ENCODE measurements around the gene TRIB2.

TRIB2 gene

DNA sequence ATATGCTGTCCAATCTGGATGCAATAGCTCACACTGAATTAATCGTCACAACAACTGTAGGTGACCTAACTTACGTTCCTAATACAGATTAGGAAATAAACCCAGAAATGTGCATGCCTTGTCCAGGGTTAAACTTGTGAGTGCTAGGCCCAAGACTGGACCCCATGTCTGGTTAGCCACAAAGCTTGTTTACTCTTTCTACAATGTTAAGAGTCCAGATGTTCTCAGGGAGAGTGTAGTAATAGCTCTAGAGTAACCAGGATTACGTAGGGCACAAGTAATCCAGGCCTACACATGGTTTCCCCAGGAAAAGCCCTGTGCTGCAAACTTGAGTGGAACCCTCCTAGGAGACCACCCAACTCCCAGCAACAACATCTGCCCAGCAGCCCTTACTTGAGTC is 26.2 kb downstream of the TRIB2 start:
- DNase-seq (ENCODE audit: low spot score) = no peak

DNA sequence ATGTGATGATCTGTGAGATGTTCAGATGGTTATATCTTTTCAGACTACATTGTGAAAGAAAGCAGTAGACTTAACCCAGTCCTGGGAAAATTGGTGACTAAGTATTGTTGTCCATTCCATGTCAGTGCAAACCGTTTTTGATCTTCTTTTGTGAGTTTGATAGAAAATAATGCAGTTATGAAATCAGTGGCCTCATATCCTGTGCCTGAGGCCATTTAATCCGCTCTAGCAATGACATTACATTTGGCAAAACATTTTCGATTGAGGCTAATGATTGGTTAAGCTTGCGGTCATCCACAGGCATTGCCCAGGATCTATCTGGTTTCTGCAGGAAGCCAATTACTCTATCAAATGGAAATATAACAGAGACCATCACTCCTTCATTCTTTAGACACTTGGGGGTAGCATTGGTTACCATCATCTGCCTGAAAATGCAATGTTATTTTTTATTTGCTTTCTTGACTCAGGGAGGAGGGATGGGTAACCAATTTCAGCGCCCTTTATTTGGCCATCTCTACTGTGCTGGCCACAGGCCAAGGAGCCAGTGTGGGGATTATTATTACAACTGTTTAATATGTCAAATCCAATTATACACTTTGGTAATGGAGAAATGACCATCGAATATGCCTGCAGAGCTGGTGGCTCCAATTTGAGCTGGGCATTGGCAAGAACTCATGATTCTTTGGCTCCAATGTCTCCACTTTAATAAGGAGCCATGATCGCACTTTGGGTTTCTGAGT is 33.6 kb downstream of the TRIB2 start:
- DNase-seq (ENCODE audit: low spot score) = no peak

DNA sequence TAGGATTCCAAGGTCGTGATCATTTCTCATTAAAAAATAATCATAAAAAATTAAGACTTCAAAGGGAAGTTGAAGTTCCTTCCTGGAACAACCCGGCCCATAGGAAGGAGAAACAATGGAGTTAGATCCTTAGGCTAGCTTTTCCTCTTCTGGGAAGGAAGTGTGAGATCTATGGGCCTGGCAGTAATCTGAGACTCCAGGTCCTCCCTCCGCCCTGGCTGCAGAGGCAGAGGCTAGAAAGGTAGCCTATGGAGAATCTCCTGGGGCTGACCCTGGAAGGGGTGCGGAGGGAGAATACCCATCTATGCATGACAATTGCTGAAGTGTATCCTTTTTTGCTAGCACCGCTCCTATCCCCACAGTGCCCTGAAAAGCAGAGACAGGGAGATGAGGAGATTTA is 37.9 kb downstream of the TRIB2 start:
- no peak for DNase-seq (ENCODE audit: low spot score)

DNA sequence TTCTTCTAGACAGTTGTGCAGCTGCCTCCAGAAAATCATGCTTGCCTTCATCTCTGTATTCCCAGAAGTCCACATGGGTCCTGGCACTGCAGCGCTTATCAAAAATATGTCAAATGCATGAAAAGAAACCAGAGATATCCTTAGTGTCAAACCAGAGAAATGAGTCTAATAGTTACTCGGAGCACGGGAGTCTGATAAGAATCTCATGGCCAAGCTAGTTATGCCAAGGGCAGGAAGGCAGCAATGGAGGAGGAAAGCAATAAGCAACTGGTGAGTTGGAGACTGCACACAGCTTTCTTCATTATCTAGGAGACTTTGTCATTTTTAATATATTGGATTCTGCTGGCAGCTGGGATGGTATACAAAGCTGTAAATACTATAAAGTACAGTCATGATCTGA is 38.6 kb downstream of the TRIB2 start:
- DNase-seq (ENCODE audit: low spot score) = no peak

DNA sequence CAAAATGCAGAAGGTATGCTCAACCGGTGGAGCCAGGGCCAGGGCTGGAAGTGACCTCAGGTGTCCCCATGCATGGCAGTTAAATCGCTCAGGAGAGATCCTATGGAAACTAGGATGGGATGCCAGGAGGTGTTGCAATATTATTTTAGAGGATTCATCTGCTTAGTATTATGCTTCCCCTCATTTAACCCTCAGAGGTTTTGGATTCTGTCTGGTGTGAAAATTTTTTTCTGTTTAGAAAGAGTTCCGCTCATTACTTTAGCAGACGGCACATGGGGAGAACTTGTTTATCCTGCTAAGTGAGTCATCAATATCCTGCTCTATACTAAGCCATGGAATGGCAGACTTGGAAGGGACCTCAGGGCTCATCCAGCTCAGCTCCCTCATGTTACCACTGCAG is 42.5 kb downstream of the TRIB2 start:
- DNase-seq (ENCODE audit: low spot score) = no peak

DNA sequence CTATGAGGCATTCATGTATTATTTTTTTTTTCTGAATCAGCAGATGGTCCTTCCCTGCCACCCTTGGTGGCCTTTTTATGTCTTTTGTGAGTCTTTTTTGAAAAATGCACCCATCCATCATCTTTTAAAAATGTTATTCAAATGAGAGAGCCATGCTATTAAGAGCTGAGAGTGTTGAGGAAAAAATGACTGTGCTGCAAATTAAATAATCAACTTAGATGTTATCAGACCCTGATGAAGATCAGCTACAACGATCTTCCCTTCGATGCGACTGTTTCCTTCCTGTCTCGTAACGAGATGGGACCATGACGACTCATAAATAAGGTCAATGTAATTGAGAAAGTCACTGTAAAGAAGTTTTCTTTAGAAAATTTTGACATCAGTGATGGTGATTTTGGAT is 44.4 kb downstream of the TRIB2 start:
- no peak for DNase-seq (ENCODE audit: low spot score)

DNA sequence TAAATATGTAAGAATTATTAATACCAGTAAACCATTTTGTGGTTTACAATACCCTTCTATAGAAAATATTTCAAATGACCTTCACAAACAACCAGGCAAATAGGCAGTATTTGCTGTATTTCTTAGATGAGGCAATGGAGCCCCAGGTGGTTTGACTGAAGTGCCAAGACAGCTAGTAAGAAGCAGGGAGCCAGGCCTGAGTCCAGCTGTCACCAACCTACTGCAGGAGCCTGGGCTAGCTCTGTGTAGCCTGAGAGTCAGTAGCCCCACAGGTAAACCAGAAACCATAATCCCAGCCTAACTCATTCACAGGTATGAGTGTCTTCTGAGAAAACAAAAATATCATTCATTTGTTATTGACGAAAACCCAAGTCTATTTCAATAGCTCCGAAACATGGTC is 45.6 kb downstream of the TRIB2 start:
- DNase-seq (ENCODE audit: low spot score) = no peak

DNA sequence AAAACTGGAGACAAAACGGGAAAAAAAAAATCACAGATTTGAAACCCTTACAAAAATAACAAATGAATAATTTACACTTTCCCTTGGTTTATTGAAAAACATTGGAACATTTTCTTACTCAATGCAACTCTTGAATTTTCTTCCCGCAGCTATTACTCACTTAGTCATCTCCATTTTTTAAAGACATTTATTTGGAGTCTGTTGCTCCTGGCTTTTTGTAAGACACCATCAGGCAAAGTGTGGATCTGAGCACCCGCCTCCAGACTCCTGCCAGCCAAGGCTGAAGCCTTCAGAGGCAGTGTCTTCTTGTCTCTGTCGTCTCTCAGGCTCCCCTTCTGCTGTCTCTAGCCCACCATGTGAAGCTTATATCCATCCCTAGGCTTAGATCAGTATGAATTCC is 46.2 kb downstream of the TRIB2 start:
- DNase-seq (ENCODE audit: low spot score) = no peak

DNA sequence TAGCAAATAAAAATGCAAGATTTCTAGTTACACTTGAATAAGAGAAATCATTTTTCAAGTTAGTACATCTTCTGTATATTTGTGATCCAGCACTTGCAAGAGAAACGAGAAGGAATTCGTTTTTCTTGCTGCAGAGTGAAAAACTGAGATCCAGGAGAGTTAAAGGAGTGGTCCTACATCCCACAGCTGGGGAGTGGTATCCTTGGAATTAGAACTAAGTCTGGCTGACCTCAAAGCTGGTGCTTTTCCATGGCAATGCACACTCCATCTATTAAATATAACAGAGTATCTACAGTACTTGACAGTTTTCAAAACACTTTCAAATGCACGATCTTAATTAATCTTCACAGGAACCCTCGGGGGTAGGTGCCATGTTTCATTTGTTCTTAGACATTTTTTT is 46.8 kb downstream of the TRIB2 start:
- DNase-seq (ENCODE audit: low spot score) = no peak

DNA sequence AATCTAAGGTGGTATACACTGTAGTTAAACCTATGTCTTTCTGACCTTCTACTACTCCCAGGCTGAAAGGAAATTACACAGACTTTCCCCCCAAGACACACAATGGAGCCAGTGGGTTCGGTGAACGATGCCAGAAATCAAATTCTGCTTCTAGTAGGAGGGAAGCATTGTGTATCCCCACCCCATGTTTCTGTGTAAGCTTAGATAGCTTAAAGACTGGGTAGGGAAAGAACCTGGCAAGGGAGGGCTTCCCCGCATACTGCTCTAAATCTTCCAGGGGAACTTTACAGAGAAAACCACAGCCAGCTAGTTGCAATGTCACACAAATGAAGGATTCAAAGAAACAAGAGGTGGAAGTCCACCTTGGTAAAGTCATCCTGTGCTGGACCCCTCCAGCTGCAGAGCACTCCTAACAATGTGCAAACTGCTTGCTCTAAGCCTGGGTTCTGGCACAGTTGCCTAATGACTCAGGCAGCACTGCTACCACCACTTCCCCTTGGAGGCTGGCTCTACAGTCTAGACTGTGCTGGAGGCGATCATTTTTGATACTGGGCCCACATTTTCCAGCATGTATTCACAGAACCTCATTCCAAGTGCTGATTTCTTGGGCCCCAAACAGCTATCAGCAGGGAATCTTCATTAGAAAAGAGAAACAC is 47.5 kb downstream of the TRIB2 start:
- DNase-seq (ENCODE audit: low spot score) = no peak

DNA sequence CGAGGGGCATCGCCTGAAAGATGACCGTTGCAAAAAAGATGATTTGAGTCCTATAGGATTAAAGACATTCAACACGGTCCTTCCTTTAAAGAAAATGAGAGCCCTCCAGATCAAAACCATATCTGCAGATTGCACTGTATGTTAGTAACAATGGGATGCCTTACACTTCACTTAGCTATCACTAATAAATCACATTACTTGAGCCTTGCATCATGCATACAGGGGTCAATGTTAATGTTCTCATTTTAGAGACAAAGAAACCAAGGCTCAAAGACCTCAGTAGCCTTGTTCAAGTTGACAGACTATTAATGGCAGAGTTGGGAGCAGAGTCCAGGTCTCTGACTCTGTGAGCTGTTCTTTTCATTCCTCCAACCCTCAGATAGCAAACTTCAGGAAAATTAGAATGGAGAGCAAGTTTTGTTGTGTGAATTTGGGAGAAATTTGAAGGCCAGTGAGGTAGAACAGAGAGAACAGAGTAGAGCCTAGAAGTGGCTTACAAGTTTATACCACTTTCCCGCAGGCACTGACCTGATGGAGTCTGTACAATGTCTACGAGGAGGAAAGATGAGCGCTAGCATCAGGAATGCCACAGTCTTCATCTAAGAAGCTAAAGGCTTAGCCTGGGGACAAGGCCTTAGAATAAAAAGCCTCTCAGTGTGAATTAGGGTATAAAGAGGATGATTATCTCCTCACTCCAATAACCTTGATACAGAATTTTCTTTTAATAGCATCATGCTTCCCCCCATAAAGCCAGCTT is 48.3 kb downstream of the TRIB2 start:
- no peak for DNase-seq (ENCODE audit: low spot score)

DNA sequence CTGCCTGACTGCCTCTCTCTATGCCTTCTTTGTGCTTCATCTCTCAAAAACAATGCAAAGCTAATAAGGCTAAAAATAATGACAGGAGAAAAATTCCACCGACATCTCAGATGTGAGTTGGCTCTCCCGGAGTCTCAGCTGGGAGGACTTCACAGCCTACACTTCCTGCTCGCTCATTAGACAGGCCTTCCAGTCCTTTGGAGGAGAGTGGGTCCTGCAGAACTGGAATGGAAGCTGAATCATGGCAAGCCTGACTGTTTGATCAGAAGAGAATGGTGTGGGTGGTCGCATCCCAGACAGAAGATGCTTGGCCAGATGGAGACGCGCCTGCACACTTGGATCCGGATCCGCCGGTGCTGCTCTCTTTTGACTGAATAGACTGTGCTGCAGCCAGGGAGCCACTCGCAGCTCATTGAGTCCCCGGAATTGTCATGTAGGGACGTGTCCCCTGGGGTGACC is 49.7 kb downstream of the TRIB2 start:
- DNase-seq (ENCODE audit: low spot score) = no peak

DNA sequence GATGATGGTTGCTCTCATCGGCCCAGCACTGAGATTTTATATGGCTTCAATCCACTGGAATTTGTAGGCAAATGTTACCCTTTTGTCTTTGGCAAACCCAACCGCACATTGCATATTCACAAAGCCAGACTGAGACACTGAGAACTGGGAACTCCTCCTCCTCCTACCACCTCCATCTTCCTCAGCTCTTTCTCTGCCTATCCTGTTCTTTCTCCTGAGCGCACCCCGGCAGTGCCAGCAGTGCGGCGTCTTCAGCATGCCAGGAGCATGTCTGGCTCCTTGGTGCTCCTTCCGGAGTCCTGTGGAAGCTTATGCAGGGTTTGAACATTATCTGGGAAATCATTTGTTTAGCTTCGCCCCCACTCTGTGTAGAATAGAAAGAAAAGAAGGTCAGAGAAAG is 50.8 kb downstream of the TRIB2 start:
- no peak for DNase-seq (ENCODE audit: low spot score)

DNA sequence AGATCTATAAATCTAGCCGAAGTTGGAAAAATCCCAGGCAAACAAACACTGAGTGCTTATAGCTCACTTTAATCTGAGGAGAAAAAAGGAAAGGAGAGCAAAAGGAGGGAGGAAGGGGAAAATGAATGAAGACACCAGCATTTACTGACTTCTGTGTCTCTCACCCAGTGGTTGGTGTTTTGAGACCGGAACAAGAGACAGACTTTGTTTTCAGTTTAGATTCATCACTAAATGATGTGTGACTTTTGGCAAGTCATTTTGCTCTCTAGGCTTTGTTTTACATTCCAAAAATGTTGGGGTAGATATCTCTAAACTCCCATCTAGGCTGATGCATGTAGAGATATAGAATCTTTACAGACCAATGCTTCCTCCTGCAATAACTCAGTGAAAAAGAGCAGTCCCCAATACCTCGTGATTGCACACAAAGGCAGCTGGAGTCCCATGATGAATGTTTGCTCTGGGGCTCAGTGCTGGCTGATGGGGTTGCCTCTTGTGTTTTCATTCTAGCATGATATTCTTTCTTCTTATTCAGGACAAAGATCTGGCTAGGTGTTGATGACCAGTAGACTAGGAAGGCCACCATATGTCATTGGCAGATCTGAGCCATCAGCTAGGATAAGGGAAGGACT is 51.4 kb downstream of the TRIB2 start:
- DNase-seq (ENCODE audit: low spot score) = no peak

DNA sequence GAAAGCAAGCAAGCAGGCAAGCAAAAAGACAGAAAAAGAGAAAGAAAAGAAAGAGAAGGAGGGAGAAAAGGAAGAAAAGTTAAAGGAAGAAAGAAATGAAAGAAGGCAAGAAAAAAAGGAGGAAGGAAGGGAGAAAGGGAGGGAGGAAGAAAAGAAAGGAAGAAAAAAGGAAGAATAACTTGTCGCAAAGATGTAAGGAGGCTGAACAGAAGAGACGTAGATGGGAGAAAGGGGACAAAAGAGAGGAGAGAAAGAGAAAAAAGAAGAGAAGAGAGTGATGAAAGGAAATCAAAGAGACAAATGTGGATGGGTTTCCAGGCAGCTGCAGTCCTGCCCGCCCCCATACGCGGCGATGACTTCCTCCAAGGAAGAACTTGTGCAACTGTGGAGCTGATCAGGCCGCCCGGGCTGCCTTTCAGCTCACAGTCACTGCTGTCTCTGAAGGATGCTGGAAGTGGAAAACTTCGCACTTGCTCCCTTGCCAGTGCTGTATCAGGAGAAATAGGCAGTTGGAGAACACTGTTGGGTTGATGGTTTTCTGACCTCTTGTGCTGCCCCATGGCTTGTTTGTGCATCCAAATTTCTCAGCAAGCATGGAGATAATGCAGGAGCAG is 52.9 kb downstream of the TRIB2 start:
- DNase-seq (ENCODE audit: low spot score) = no peak

DNA sequence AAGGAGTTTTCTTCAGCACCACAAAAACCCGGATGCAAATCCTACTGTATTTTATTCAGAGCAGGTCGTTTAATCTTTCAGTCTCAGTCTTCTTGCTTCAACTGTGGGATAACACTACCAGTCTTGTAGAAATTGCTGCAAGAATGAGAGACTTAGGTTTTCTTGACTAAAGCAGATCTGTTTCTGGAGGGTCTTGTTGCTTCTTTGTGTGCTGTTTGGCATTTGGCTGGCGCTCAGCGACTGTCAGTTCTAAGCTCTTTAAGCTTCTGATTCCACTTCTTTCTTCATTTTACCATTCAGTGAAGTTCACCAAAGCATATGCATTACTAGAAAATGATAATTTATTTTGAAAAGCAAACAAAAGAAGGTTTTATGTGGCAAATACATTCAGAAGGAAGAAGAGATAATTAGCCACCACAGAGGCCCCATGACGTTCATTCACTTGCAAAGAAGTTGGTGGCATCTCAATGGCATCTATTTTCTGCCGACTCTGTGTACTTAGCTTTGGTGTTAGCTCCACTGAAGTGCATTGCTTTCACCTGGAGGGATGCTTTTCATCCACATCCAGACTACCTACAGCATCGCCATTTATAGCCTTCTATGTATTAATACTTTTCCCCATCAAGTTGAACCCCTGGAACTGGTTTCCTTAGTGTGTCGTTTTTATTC is 53.7 kb downstream of the TRIB2 start:
- no peak for DNase-seq (ENCODE audit: low spot score)

DNA sequence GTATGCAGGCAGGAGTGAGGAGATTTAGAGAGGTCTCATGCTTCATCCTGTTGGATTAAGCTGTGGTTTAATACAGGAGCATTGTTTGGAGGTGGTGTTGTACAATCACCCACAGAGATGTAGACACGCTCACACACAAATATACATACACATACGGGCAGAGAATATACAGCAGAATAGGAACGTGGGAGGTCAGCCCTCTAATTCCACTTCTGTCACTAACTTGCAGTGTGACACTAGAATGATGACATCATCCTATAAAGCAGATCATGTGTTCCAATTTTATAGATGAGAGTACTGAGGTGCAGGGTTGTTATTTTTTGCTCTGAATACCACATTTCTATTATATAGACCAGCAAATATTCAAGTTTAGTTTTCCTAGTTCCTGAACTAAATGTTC is 54.4 kb downstream of the TRIB2 start:
- DNase-seq (ENCODE audit: low spot score) = no peak

DNA sequence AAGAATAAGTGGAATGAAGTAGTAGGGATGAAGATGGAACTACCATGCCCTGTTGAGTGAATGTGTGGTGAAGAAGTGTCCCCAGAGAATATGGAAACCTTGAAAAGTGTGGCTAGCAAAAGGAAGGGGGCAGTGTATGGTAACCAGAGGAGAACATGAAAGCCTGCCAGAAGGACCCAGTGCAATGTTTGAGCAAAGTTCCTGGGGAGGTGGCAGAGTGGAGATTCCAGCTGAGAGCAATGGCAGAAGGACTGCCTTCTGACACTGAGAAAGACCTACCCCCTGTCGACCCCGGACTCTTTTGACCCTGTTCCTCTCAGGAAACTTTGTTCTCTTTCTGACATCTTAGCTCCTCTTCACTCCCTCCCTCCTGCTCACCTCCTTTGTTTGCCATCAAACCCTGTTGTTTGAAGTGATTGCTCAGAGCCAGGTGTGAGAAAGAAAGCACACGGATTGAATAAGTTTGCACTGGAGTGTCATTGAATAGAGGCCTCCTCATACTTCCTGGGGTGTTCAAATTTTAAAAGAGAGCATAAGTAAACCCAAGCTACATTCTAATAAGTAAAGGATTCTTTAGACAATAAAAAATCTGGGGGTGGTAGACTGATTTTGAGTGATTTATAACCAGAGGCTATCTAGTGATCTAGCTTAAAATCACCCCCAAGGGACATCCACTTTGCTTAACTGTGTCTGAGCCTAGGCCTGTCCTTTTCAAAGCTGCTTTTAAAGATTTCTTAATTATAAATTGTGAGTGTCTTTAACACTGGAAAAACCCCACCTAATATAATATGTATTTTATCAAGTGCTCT is 57.1 kb downstream of the TRIB2 start:
- DNase-seq (ENCODE audit: low spot score) = no peak

DNA sequence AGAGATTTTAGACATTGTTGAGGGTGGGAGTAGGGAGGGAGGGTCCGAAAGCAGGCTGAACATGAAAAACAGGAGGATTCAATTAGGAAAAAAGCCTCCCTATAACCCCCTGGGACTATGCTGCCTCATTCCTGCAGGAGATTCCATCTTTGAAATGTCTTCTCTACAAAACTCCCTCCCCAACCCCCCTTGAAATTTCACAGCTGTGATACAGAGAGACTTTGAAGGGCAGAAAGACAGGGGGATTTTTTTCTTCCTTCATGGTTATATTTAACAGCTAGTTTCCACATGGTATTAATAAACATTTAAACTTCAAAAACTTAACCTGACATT is 57.6 kb downstream of the TRIB2 start:
- DNase-seq (ENCODE audit: low spot score) = no peak

DNA sequence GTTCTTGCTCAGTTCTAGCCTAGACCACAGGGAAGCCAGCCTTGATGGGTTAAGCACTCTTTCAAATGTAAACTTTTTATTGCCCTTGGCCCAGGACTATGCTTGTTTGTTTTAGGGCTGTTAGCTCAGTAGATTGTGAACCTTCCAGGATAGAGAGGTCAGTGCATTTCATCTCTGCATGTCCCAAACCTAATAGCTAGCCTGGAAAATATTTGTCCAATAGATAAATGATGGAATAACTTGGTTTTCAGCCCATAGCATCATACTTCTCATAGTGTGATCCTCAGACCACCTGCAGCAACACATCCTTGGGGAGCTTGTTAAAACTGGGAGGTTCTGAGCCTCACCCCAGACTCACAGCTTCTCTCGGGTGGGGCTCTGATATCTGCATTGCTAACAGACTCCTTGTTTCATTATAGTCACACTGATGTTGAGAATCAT is 59.8 kb downstream of the TRIB2 start:
- DNase-seq (ENCODE audit: low spot score) = no peak

DNA sequence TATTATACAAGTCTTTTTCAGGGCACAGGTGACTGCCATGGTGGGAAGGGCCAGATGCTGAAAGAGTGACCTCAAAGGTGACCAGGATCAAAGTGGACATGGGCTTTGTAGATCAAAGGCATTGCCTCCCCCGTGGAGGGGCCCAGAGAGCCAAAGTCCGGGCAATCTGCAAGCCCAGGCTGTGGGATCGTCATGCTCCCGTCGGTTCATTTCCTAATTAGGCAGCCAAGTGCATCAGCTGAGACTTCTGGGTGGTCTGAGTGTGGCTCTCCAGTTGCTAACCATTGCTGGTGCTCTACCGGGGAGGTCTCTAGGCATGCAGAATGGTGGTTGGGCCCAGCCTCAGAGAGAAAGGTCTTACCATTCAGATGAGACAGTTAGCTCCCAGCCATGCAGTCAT is 61.6 kb downstream of the TRIB2 start:
- no peak for DNase-seq (ENCODE audit: low spot score)
